ENCODE data around the gene CD37.
"Not testable (repeated sequence)": the region's sequence is repeated elsewhere in the genome, so short reads cannot be mapped to it uniquely, and the experiment has no call there.

CD37 gene

DNA sequence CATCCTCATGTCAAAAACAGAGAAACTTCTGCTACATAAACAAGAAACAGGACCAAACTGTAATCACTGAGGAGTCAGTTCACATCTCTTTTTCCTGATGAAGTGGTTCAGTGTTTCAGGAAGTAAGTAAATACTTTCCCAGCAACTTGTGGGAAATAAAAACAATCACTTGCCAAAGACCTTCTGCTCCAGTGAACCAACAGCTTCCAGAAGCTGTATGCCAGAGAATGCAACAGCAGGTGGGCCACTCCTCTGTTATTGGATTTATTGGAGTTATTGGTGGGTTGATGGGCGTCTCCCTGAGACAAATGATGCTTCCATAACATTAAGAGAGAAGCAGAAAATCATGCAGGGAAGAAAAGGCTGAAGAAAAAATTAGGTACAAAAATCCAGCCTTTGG, 20.1 kb upstream of the CD37 start:
- Histone ChIP-seq H2AFZ (ENCODE audit: low read depth, low read length) (no peak overlapping the region), H3K9me3 (ENCODE audit: insufficient read depth, low read length) (peaks cover 10% of the 10 kb centered on the region), H3K9ac (ENCODE audit: low read length) (no peak overlapping the region), H3K36me3 (replicated peaks; ENCODE audit: low read depth, low read length) (peaks cover 12% of the 10 kb centered on the region), H3K4me1 (ENCODE audit: low read length) (peaks cover 9% of the 10 kb centered on the region; the same call in 1 of the 2 replicates), H3K4me3 (ENCODE audit: low read length) (no peak overlapping the region), H3K4me2 (ENCODE audit: low read length) (no peak overlapping the region), H3K27ac (ENCODE audit: low read length) (no peak overlapping the region), H3K79me2 (ENCODE audit: low read length) (no peaks in the 10 kb centered on the region), H3K27me3 (ENCODE audit: low read depth, low read length) (no peaks in the 10 kb centered on the region), H4K20me1 (ENCODE audit: insufficient read depth, low read length) (no peaks in the 10 kb centered on the region)
- no peak for TF ChIP-seq EZH2phosphoT487 (IDR thresholded peaks at IDR 0.05; ENCODE audit: low read depth)
- TF ChIP-seq, protein P1, sequence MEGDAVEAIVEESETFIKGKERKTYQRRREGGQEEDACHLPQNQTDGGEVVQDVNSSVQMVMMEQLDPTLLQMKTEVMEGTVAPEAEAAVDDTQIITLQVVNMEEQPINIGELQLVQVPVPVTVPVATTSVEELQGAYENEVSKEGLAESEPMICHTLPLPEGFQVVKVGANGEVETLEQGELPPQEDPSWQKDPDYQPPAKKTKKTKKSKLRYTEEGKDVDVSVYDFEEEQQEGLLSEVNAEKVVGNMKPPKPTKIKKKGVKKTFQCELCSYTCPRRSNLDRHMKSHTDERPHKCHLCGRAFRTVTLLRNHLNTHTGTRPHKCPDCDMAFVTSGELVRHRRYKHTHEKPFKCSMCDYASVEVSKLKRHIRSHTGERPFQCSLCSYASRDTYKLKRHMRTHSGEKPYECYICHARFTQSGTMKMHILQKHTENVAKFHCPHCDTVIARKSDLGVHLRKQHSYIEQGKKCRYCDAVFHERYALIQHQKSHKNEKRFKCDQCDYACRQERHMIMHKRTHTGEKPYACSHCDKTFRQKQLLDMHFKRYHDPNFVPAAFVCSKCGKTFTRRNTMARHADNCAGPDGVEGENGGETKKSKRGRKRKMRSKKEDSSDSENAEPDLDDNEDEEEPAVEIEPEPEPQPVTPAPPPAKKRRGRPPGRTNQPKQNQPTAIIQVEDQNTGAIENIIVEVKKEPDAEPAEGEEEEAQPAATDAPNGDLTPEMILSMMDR (IDR thresholded peaks at IDR 0.05; ENCODE audit: low read depth, low read length): no peak

DNA sequence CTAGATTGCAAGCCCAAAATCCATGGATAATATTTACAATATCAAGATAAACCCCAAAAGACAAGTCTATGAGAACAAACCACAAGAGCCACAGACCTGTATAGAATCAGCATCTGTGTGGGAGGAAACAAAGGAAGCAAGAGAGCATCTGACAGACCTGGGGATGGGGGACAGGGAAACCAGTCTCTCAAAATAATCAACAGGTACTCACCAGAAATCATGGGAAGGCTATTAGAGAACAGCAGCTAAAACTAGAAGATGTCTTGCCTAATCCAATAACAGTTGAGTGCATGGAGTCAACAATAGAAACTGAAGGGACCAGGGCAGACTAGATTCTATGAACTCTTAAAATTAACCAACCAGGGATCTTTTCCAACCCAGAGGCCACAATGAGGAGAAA, 18.9 kb upstream of the CD37 start:
- Histone ChIP-seq H3K36me3 (replicated peaks; ENCODE audit: low read depth, low read length) (peaks cover 18% of the 10 kb centered on the region), H3K27me3 (ENCODE audit: low read depth, low read length) (no peaks in the 10 kb centered on the region), H3K27ac (ENCODE audit: low read length) (no peak overlapping the region), H4K20me1 (ENCODE audit: insufficient read depth, low read length) (no peaks in the 10 kb centered on the region), H2AFZ (ENCODE audit: low read depth, low read length) (no peak overlapping the region), H3K4me2 (ENCODE audit: low read length) (no peak overlapping the region), H3K4me3 (ENCODE audit: low read length) (no peak overlapping the region), H3K9me3 (ENCODE audit: insufficient read depth, low read length) (peaks cover 10% of the 10 kb centered on the region), H3K79me2 (ENCODE audit: low read length) (no peaks in the 10 kb centered on the region), H3K9ac (ENCODE audit: low read length) (no peak overlapping the region), H3K4me1 (ENCODE audit: low read length) (peaks cover 6% of the 10 kb centered on the region; the same call in 1 of the 2 replicates)
- TF ChIP-seq, protein P1 (IDR thresholded peaks at IDR 0.05; ENCODE audit: low read depth, low read length): no peak
- no peak for TF ChIP-seq EZH2phosphoT487 (IDR thresholded peaks at IDR 0.05; ENCODE audit: low read depth)

DNA sequence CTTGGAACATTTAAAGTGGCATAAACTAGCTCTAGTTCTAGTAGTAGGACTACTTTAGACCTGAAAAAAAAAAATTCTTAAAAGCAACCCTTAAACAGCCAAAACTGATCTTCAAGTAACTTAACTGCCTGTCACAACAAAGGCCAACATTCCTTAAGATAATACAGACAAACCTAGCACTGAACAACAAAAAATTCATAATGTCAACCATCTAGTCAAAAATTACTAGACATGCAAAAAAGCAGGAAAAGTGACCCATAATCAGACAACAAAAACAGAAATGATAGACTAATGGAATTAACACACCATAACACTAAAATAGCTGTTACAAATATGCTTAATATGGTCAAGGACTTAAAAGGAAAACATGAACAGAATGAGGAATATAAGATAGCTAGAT, 16.9 kb upstream of the CD37 start:
- no peaks in the 10 kb centered on the region for H4K20me1 ChIP-seq (ENCODE audit: insufficient read depth, low read length)
- peaks cover 10% of the 10 kb centered on the region for H3K9me3 ChIP-seq (ENCODE audit: insufficient read depth, low read length)
- no peak overlapping the region for H3K27ac ChIP-seq (ENCODE audit: low read length)
- no peak overlapping the region for H2AFZ ChIP-seq (ENCODE audit: low read depth, low read length)
- H3K36me3 ChIP-seq (replicated peaks; ENCODE audit: low read depth, low read length): peaks cover 25% of the 10 kb centered on the region
- H3K4me1 ChIP-seq (ENCODE audit: low read length): no peaks in the 10 kb centered on the region
- no peaks in the 10 kb centered on the region for H3K27me3 ChIP-seq (ENCODE audit: low read depth, low read length)
- H3K9ac ChIP-seq (ENCODE audit: low read length): no peak overlapping the region
- H3K4me2 ChIP-seq (ENCODE audit: low read length): no peak overlapping the region
- TF ChIP-seq, protein P1 (IDR thresholded peaks at IDR 0.05; ENCODE audit: low read depth, low read length): no peak
- no peak for TF ChIP-seq EZH2phosphoT487 (IDR thresholded peaks at IDR 0.05; ENCODE audit: low read depth)
- H3K4me3 ChIP-seq (ENCODE audit: low read length): no peak overlapping the region
- H3K79me2 ChIP-seq (ENCODE audit: low read length): no peaks in the 10 kb centered on the region

DNA sequence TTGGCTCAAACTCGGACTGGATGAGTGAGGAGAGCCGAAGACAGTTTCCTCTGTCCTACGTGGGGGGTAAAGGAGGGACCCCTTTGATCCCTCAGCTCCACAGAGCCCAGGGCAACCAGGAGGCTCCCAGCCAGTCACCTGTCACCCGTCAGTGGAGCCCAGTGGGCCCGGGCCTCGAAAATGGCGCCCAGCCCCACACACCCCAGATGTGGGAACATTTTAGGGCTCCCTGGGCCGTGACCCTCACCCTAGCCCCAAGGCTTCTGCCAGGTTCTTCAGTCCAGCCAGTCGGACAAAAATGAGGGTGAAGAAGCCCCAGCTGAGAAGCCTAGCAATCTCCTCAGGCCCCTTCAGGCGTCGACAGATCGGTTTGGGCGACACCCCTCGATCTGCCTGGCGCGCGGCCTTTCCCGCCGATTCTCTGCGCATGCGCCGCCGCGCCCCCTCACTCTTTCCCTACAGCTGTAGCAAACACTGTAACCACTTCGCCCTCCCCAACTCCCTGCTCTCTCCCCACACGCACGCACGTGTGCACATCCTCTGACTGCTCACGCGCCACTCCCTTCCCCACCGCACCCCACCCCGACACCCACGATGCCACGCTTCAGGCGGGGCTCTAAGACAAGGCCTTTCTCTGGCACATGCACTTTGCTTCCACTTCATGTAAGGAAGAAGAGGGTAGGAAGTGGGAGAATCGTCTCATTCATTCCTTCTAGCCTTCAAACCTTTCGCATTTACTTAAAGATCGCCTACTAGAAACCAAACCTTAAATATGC, 10.2 kb upstream of the CD37 start, which contains the start of gene SLC6A16:
TSS of gene SLC6A16 (minus strand) at position 391 of the 776 bp plus-strand sequence. CDS start 13,844 bp downstream, outside the sequence.
- Histone ChIP-seq H3K79me2 (ENCODE audit: low read length) (peaks cover 11% of the 10 kb centered on the region), H3K27me3 (ENCODE audit: low read depth, low read length) (no peaks in the 10 kb centered on the region), H3K4me3 (ENCODE audit: low read length) (no peak within 1 kb of the TSS), H4K20me1 (ENCODE audit: insufficient read depth, low read length) (no peaks in the 10 kb centered on the region), H3K27ac (ENCODE audit: low read length) (peak within 1 kb of the TSS; percentile 99), H3K36me3 (replicated peaks; ENCODE audit: low read depth, low read length) (peaks cover 28% of the 10 kb centered on the region), H3K4me2 (ENCODE audit: low read length) (peak within 1 kb of the TSS; percentile 61), H2AFZ (ENCODE audit: low read depth, low read length) (no peak within 1 kb of the TSS), H3K9ac (ENCODE audit: low read length) (peak within 1 kb of the TSS; percentile 26; the same call in 1 of the 2 replicates), H3K9me3 (ENCODE audit: insufficient read depth, low read length) (peaks cover 8% of the 10 kb centered on the region; the same call in 1 of the 2 replicates), H3K4me1 (ENCODE audit: low read length) (peaks cover 48% of the 10 kb centered on the region)
- TF ChIP-seq EZH2phosphoT487 (IDR thresholded peaks at IDR 0.05; ENCODE audit: low read depth): no peak

DNA sequence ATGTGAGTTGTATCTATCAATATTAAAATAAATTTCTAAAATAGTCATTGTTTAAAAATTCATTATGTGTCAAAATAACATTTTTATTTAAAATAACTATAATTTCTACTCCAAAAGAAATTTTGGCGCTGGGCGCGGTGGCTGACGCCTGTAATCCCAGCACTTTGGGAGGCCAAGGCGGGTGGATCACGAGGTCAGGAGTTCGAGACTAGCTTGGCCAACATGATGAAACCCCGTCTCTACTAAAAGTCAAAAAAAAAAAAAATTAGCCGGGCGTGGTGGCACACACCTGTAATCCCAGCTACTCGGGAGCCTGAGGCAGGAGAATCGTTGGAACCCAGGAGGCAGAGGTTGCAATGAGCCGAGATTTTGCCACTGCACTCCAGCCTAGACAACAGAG, 9.4 kb upstream of the CD37 start:
- peaks cover 24% of the 10 kb centered on the region for H3K36me3 ChIP-seq (replicated peaks; ENCODE audit: low read depth, low read length)
- H3K9ac ChIP-seq (ENCODE audit: low read length): peak overlapping the region; percentile 26; the same call in 1 of the 2 replicates
- peak overlapping the region; percentile 61 for H3K4me2 ChIP-seq (ENCODE audit: low read length)
- not testable (repeated sequence) for H4K20me1 ChIP-seq (ENCODE audit: insufficient read depth, low read length); H3K9me3 ChIP-seq (ENCODE audit: insufficient read depth, low read length); H2AFZ ChIP-seq (ENCODE audit: low read depth, low read length); H3K4me3 ChIP-seq (ENCODE audit: low read length); H3K27me3 ChIP-seq (ENCODE audit: low read depth, low read length)
- peaks cover 16% of the 10 kb centered on the region for H3K79me2 ChIP-seq (ENCODE audit: low read length)
- H3K27ac ChIP-seq (ENCODE audit: low read length): peak overlapping the region; percentile 99
- peaks cover 56% of the 10 kb centered on the region for H3K4me1 ChIP-seq (ENCODE audit: low read length)

Data from OCI-LY3 (cell line).